ENCODE results near the gene CABLES2. TPM values are rescaled to one million over a fixed set of nuclear protein-coding genes. Genes with fewer than 3 reads are reported as not detected.
"Not testable (repeated sequence)": the region's sequence is repeated elsewhere in the genome, so short reads cannot be mapped to it uniquely, and the experiment has no call there.

CABLES2 gene
- total RNA-seq, 2 experiments from 2014 or later = 19.1 to 22.5 TPM

- Mint-ChIP-seq H3K27ac (no peak overlapping the region), H3K36me3 (ENCODE audit: low read depth) (peaks cover 7% of the 10 kb centered on the region), H3K27me3 (no peaks in the 10 kb centered on the region), H3K9me3 (peaks cover 4% of the 10 kb centered on the region), H3K4me3 (no peak overlapping the region), H3K4me1 (peaks cover 25% of the 10 kb centered on the region)
- DNase-seq = no peak
- CTCF ChIA-PET = no interaction called here
- POLR2A ChIA-PET = no interaction called here
Measured at GRCh38 chr20:62381202-62381797, 25.8 kb downstream of the CABLES2 start.

GRCh38 chr20:62378215-62378614 is 28.9 kb downstream of the CABLES2 start:
- H3K27ac Mint-ChIP-seq = no peak overlapping the region
- H3K4me3 Mint-ChIP-seq = no peak overlapping the region
- POLR2A ChIA-PET = no interaction called here
- peaks cover 5% of the 10 kb centered on the region for H3K4me1 Mint-ChIP-seq
- peaks cover 4% of the 10 kb centered on the region for H3K9me3 Mint-ChIP-seq
- CTCF ChIA-PET = no interaction called here
- no peak for DNase-seq
- no peaks in the 10 kb centered on the region for H3K27me3 Mint-ChIP-seq
- H3K36me3 Mint-ChIP-seq (ENCODE audit: low read depth) = peaks cover 7% of the 10 kb centered on the region

- no peak overlapping the region for H3K4me3 Mint-ChIP-seq
- no peak overlapping the region for H3K27ac Mint-ChIP-seq
- H3K27me3 Mint-ChIP-seq = no peaks in the 10 kb centered on the region
- H3K9me3 Mint-ChIP-seq = peaks cover 9% of the 10 kb centered on the region
- H3K36me3 Mint-ChIP-seq (ENCODE audit: low read depth) = peaks cover 7% of the 10 kb centered on the region
- DNase-seq = no peak
- ChIA-PET CTCF (no interaction called here), POLR2A (no interaction called here)
- peaks cover 2% of the 10 kb centered on the region for H3K4me1 Mint-ChIP-seq
Measured at GRCh38 chr20:62377615-62378178, 29.4 kb downstream of the CABLES2 start.

GRCh38 chr20:62377064-62377461 is 30.0 kb downstream of the CABLES2 start:
- H3K4me3 Mint-ChIP-seq = no peak overlapping the region
- H3K27me3 Mint-ChIP-seq = no peaks in the 10 kb centered on the region
- ChIA-PET POLR2A (no interaction called here), CTCF (no interaction called here)
- H3K27ac Mint-ChIP-seq = no peak overlapping the region
- peaks cover 9% of the 10 kb centered on the region for H3K9me3 Mint-ChIP-seq
- H3K36me3 Mint-ChIP-seq (ENCODE audit: low read depth) = peaks cover 4% of the 10 kb centered on the region
- no peak for DNase-seq
- no peaks in the 10 kb centered on the region for H3K4me1 Mint-ChIP-seq

GRCh38 chr20:62376112-62377063 is 30.7 kb downstream of the CABLES2 start:
- no peak overlapping the region for H3K4me3 Mint-ChIP-seq
- POLR2A ChIA-PET = no interaction called here

GRCh38 chr20:62374331-62375152 is 32.5 kb downstream of the CABLES2 start:
- CTCF ChIA-PET = interaction anchor here (1.2 to 1.4 kb wide), 2 partner anchors 8 to 12 kb away, joined by 3 read pairs; no protein-coding TSS in a partner anchor
- no peak overlapping the region for H3K27ac Mint-ChIP-seq

More at GRCh38 chr20:62376112-62377063, 30.7 kb downstream of the CABLES2 start:
- H3K36me3 Mint-ChIP-seq (ENCODE audit: low read depth) = no peaks in the 10 kb centered on the region
- CTCF ChIA-PET = interaction anchor here (1.2 kb wide), 1 partner anchor 13 kb away, joined by 3 read pairs; no protein-coding TSS in a partner anchor
- no peaks in the 10 kb centered on the region for H3K4me1 Mint-ChIP-seq
- DNase-seq = no peak
- H3K27me3 Mint-ChIP-seq = no peaks in the 10 kb centered on the region
- H3K27ac Mint-ChIP-seq = no peak overlapping the region
- peaks cover 5% of the 10 kb centered on the region for H3K9me3 Mint-ChIP-seq

GRCh38 chr20:62373631-62374179 is 33.4 kb downstream of the CABLES2 start:
- H3K27ac Mint-ChIP-seq; POLR2A ChIA-PET; H3K4me1 Mint-ChIP-seq; H3K36me3 Mint-ChIP-seq (ENCODE audit: low read depth); H3K9me3 Mint-ChIP-seq; H3K4me3 Mint-ChIP-seq; DNase-seq; H3K27me3 Mint-ChIP-seq: not testable (repeated sequence)
- CTCF ChIA-PET = interaction anchor here (1.4 kb wide), 1 partner anchor 9 kb away, joined by 3 read pairs; no protein-coding TSS in a partner anchor

More at GRCh38 chr20:62374331-62375152, 32.5 kb downstream of the CABLES2 start:
- POLR2A ChIA-PET = no interaction called here
- Mint-ChIP-seq H3K4me1 (no peaks in the 10 kb centered on the region), H3K9me3 (peaks cover 5% of the 10 kb centered on the region), H3K27me3 (peaks cover under 1% of the 10 kb centered on the region), H3K36me3 (ENCODE audit: low read depth) (no peaks in the 10 kb centered on the region), H3K4me3 (no peak overlapping the region)
- no peak for DNase-seq

- POLR2A ChIA-PET = no interaction called here
- CTCF ChIA-PET = no interaction called here
- Mint-ChIP-seq H3K27me3 (peaks cover 18% of the 10 kb centered on the region), H3K27ac (no peak overlapping the region), H3K36me3 (ENCODE audit: low read depth) (no peaks in the 10 kb centered on the region), H3K9me3 (peaks cover 5% of the 10 kb centered on the region), H3K4me1 (no peaks in the 10 kb centered on the region), H3K4me3 (no peak overlapping the region)
- no peak for DNase-seq
Measured at GRCh38 chr20:62372042-62372993, 34.8 kb downstream of the CABLES2 start.

GRCh38 chr20:62371588-62372041 is 35.5 kb downstream of the CABLES2 start:
- no peak for DNase-seq
- Mint-ChIP-seq H3K9me3 (peaks cover 5% of the 10 kb centered on the region), H3K36me3 (ENCODE audit: low read depth) (no peaks in the 10 kb centered on the region), H3K27ac (no peak overlapping the region), H3K27me3 (peaks cover 18% of the 10 kb centered on the region), H3K4me1 (no peaks in the 10 kb centered on the region), H3K4me3 (no peak overlapping the region)
- ChIA-PET POLR2A (no interaction called here), CTCF (no interaction called here)

GRCh38 chr20:62370807-62371587 is 36.1 kb downstream of the CABLES2 start:
- DNase-seq = no peak
- Mint-ChIP-seq H3K4me1 (no peaks in the 10 kb centered on the region), H3K36me3 (ENCODE audit: low read depth) (no peaks in the 10 kb centered on the region), H3K27me3 (peaks cover 18% of the 10 kb centered on the region), H3K9me3 (peaks cover 5% of the 10 kb centered on the region), H3K27ac (no peak overlapping the region), H3K4me3 (no peak overlapping the region)
- ChIA-PET CTCF (interaction anchor here (1.1 kb wide), 1 partner anchor 70 kb away, joined by 3 read pairs; no protein-coding TSS in a partner anchor), POLR2A (no interaction called here)

Measured in activated CD4-positive, alpha-beta T cell treated with anti-CD3 and anti-CD28 coated beads, Interleukin-2, amount 10 ng/mL, durations not matched to agents 7 days and 5 days (primary cell).